RWPE2 (cell line): ENCODE data around the gene GCG.

Experiments used
- ATAC-seq: fragments of 200-7000 bp; cut with Tn5 transposase; 3 replicates; pipeline ENCODE4 v1.9.1; 2021; ENCODE audit warnings: low read depth
- DNase-seq: peaks from one replicate; pipeline ENCODE4 v3.0.0-alpha.2; 2020; ENCODE audit warnings: low spot score
- H3K27ac ChIP-seq: fragments of 450-650 bp; 2 replicates; pipeline ENCODE4 v1.5.1; 2017; ENCODE audit warnings: mild to moderate bottlenecking; ENCODE audit not compliant: poor library complexity, severe bottlenecking
- H3K27me3 ChIP-seq: fragments of 250-450 bp; sonication (Bioruptor Pico); 2 replicates; pipeline ENCODE4 v1.5.1; 2021; ENCODE audit warnings: mild to moderate bottlenecking, moderate library complexity; ENCODE audit not compliant: insufficient read depth, poor library complexity, severe bottlenecking
- H3K36me3 ChIP-seq: fragments of 250-450 bp; sonication (Bioruptor Pico); 2 replicates; pipeline ENCODE4 v1.5.1; 2020; ENCODE audit warnings: low read depth, mild to moderate bottlenecking, moderate library complexity
- H3K4me1 ChIP-seq: fragments of 250-450 bp; sonication (Bioruptor Pico); 2 replicates; pipeline ENCODE4 v1.5.1; 2021; ENCODE audit warnings: mild to moderate bottlenecking, moderate library complexity; ENCODE audit not compliant: insufficient read depth, poor library complexity, severe bottlenecking
- H3K4me3 ChIP-seq: fragments of 250-450 bp; sonication (Bioruptor Pico); 2 replicates; pipeline ENCODE4 v1.5.1; 2021; ENCODE audit warnings: mild to moderate bottlenecking, moderate library complexity; ENCODE audit not compliant: severe bottlenecking
- H3K9me3 ChIP-seq: fragments of 250-450 bp; sonication (Bioruptor Pico); 2 replicates; pipeline ENCODE4 v1.5.1; 2021; ENCODE audit warnings: mild to moderate bottlenecking, moderate library complexity; ENCODE audit not compliant: severe bottlenecking
- TF ChIP-seq, protein P1 (sequence below): fragments of 450-650 bp; IDR thresholded peaks from one replicate; pipeline ENCODE4 v1.5.1; 2017; ENCODE audit warnings: mild to moderate bottlenecking, moderate library complexity; ENCODE audit not compliant: poor library complexity, severe bottlenecking

Gene GCG

GRCh38 chr2:162126527-162126926 is 25.5 kb downstream of the GCG start:
- no peak for ATAC-seq
- Histone ChIP-seq H3K27ac (no peak overlapping the region), H3K4me3 (no peak overlapping the region)

DNA sequence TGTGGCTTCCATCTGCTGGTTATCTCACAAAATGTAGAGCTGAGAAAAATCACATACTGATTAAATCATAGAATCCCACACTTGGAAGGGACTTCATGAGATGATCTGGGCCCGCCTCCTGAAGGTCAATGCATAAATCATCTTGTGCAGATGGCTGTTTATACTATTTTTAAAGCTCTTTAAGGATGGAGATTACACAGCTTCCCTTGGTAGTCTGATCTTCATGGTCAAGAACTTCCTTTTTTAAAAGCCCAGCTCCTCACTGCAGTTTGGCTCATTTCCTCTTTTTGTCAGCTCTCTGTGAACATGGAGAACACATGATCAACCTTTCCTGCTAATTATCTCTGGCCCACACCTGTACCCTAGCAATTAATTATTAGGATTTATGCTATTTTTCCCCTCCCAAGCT is 25.9 kb downstream of the GCG start:
- no peak for ATAC-seq
- no peak overlapping the region for H3K4me3 ChIP-seq
- H3K9me3 ChIP-seq = no peaks in the 10 kb centered on the region
- H3K27me3 ChIP-seq = no peaks in the 10 kb centered on the region
- H3K36me3 ChIP-seq = no peaks in the 10 kb centered on the region
- H3K27ac ChIP-seq = no peak overlapping the region
- TF ChIP-seq, protein P1, sequence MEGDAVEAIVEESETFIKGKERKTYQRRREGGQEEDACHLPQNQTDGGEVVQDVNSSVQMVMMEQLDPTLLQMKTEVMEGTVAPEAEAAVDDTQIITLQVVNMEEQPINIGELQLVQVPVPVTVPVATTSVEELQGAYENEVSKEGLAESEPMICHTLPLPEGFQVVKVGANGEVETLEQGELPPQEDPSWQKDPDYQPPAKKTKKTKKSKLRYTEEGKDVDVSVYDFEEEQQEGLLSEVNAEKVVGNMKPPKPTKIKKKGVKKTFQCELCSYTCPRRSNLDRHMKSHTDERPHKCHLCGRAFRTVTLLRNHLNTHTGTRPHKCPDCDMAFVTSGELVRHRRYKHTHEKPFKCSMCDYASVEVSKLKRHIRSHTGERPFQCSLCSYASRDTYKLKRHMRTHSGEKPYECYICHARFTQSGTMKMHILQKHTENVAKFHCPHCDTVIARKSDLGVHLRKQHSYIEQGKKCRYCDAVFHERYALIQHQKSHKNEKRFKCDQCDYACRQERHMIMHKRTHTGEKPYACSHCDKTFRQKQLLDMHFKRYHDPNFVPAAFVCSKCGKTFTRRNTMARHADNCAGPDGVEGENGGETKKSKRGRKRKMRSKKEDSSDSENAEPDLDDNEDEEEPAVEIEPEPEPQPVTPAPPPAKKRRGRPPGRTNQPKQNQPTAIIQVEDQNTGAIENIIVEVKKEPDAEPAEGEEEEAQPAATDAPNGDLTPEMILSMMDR = no peak
- no peaks in the 10 kb centered on the region for H3K4me1 ChIP-seq
- no peak for DNase-seq

More at GRCh38 chr2:162126527-162126926, 25.5 kb downstream of the GCG start:
- TF ChIP-seq, protein P1 = no peak
- Histone ChIP-seq H3K27me3 (no peaks in the 10 kb centered on the region), H3K9me3 (no peaks in the 10 kb centered on the region), H3K4me1 (no peaks in the 10 kb centered on the region), H3K36me3 (no peaks in the 10 kb centered on the region)
- DNase-seq = no peak

- Histone ChIP-seq H3K4me3 (no peak overlapping the region), H3K27ac (no peak overlapping the region), H3K4me1 (no peaks in the 10 kb centered on the region), H3K27me3 (no peaks in the 10 kb centered on the region), H3K36me3 (no peaks in the 10 kb centered on the region), H3K9me3 (no peaks in the 10 kb centered on the region)
- ATAC-seq = no peak
- DNase-seq = no peak
- TF ChIP-seq, protein P1 = no peak
Observed at GRCh38 chr2:162125138-162125537, 26.9 kb downstream of the GCG start.

- no peaks in the 10 kb centered on the region for H3K36me3 ChIP-seq
- DNase-seq (no peak), ATAC-seq (peak; percentile 57; the same call in 2 of the 3 replicates)
- no peak overlapping the region for H3K4me3 ChIP-seq
- H3K27ac ChIP-seq = no peak overlapping the region
- TF ChIP-seq, protein P1 = peak; percentile 75
- H3K9me3 ChIP-seq = no peaks in the 10 kb centered on the region
- H3K27me3 ChIP-seq = no peaks in the 10 kb centered on the region
- peaks cover 2% of the 10 kb centered on the region for H3K4me1 ChIP-seq
Observed at GRCh38 chr2:162123806-162124758, 28.0 kb downstream of the GCG start.
